ENCODE results near the gene SPAG5.
A peak's percentile ranks its signal among the peaks of the same experiment; 100 is the strongest.

SPAG5 gene

GRCh38 chr17:28598799-28599310 lies at the start of gene SPAG5:
TSS of gene SPAG5 (minus strand) at chr17:28599025. CDS start at chr17:28598946, 79 bp downstream.
- DNase-seq (ENCODE audit: low spot score), result peak; percentile 94

- no peak for DNase-seq (ENCODE audit: low spot score)
Measured at GRCh38 chr17:28646039-28646754, 47.4 kb upstream of the SPAG5 start.

GRCh38 chr17:28645576-28645939 lies 46.7 kb upstream of the SPAG5 start:
- DNase-seq (ENCODE audit: low spot score), result no peak

- DNase-seq (ENCODE audit: low spot score), result peak; percentile 97
Measured at GRCh38 chr17:28644787-28645575, 46.2 kb upstream of the SPAG5 start, which contains the start of gene BLTP2. TSS of gene BLTP2 (minus strand) at chr17:28645158. CDS start at chr17:28645056, 102 bp downstream.

DNA sequence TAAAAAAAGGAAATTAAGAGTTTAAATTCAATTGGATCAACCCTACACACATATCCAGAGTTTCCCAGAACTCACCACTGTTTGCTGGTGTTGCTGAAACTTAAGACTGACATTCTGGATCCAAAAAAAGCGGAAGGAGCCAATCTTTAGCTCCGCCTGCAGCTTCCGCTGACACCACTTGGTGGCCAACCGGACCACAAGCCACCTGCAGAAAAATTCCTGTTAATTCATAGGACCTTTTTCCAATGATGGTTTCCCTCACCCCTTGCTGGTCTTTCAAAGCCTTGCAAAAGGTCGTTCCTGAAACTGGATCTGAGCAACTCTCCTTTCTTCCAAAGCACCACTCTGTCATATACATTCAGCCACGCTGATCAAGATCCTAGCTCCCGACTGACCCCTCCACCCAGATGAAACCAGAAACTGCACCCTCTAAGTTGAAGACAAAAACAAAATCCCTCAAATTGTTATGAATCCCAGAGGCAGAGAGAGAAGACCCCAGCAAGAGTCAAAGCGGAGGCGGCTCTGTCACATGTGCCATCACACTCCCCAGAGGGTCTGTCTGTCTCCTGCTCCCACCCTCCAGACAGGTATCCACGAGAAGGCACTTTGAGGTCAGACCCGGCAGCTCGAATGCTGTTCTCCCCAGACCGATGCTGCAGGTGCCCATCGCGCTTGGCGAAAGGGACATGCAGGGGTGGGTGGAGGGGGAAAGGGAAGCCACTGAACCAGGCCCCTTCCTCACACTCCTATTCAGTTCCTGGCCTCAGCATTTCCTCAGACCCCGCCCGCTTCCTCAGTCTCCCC lies 45.4 kb upstream of the SPAG5 start:
- DNase-seq (ENCODE audit: low spot score), result peak; percentile 61

- no peak for DNase-seq (ENCODE audit: low spot score)
Measured at GRCh38 chr17:28641579-28641978, 42.8 kb upstream of the SPAG5 start.

DNA sequence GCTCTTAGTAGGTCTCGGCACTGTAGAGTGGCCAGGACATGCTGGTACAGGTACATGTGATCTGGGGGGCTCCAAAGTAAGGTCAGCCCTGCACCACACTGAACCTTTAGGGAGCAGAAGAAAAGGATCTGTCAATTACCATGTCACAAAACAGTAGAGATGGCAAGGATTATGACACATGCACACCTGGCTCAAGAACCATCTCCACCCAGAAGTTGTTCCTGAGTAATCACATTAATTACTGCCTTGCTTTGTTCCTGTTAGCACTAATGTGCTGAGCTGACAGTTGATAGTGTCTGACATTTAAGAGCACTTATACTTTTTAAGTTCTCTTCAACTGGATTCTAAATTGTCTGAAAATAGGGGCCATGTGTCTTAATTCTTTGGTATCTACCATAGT lies 36.7 kb upstream of the SPAG5 start:
- DNase-seq (ENCODE audit: low spot score), result no peak

- DNase-seq (ENCODE audit: low spot score), result no peak
Measured at GRCh38 chr17:28634206-28634865, 35.5 kb upstream of the SPAG5 start.

DNA sequence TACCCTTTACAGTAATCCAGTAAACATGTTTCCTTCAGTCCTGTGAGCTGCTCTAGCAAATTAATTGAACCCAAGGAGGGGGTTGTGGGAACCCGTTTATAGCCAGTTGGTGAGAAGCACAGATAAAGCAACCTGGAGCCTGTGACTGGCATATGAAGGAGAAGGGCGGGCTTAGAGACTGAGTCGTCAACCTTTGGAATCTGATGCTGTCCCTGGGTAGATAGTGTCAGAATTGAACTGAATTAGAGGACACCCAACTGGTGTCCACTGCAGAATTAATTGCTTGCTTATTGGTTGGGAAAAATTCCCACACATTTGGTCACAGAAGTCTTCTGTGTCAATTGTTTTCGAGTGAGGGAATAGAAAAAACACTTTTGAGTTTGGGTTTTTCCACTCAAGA lies 28.0 kb upstream of the SPAG5 start:
- DNase-seq (ENCODE audit: low spot score), result no peak

- DNase-seq (ENCODE audit: low spot score), result no peak
Measured at GRCh38 chr17:28624148-28624547, 25.3 kb upstream of the SPAG5 start.

- no peak for DNase-seq (ENCODE audit: low spot score)
Measured at GRCh38 chr17:28623696-28624095, 24.9 kb upstream of the SPAG5 start.

GRCh38 chr17:28622186-28622585 lies 23.4 kb upstream of the SPAG5 start:
- no peak for DNase-seq (ENCODE audit: low spot score)

GRCh38 chr17:28620010-28620409 lies 21.2 kb upstream of the SPAG5 start:
- no peak for DNase-seq (ENCODE audit: low spot score)

DNA sequence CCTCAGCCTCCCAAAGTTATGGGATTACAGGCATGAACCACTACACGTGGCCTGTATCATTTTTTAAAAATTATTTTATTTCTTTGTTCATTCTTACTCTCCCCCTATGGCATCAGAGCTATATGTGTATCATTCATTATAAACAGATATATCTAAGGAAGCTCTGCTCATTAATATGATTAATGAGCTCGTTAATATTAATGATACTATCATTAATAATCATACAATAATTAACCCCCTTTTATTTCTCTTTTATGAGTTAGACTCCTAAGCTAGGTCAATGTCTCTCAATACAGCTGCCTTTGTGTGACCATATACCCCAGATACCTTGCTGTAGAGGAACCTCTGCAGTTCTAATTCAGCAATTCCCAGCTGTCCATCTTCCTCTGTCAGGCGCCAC lies 19.6 kb upstream of the SPAG5 start:
- DNase-seq (ENCODE audit: low spot score), result no peak

DNA sequence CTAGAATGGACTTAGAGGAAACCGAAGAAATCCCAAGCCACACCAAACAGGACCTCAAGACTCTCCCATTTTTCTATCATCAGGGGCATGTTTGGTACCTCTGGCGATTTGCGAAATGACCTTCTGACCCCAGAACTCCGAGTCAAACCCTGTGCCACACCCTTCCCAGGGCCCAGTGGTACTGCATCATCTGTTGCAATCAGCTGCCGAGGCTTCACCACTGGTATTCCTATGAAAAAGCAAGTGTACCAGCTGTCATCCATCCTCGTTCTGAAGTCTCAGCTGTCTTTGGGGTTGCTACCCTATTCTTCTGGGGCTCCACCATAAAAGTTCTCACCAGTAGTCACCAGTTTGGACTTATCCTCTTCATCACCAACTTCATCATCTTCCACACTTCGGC lies 17.5 kb upstream of the SPAG5 start:
- no peak for DNase-seq (ENCODE audit: low spot score)

DNA sequence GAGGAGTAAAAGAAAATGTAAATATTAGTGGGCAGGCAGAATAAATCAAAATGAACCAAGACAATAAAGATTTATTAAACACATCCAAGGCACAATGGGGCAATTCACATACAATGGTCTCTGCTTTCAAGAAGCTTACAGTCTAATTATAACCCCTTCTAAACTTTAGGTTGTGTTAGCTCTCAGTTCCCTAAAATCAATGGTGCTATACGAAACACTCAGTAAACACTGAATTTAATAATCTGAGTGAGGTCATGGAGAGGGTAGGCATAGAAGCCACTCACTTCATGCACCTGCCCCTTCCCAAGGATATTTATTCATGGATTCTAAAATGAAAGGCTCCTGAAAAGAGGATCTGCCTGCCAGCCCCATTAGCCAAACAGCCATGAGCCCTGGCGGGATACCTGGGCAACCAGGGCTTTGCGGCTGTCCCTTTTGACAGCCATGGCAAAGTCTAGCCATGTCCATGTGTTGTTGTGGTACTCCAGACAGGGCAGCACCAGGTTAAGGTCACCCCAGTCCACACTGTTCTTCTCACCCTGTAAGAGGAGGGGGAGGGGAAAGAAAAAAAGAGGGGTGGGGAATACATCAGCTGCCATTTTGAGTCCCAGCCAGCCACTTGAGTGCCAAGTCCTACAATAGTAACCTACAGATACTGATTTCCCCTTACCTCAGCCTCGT lies 16.6 kb upstream of the SPAG5 start:
- DNase-seq (ENCODE audit: low spot score), result no peak

GRCh38 chr17:28613931-28614381 lies 15.1 kb upstream of the SPAG5 start, which contains the start of gene RSKR:
TSS of gene RSKR (minus strand) at chr17:28614185. CDS start at chr17:28614161, 24 bp downstream.
- DNase-seq (ENCODE audit: low spot score), result no peak

DNA sequence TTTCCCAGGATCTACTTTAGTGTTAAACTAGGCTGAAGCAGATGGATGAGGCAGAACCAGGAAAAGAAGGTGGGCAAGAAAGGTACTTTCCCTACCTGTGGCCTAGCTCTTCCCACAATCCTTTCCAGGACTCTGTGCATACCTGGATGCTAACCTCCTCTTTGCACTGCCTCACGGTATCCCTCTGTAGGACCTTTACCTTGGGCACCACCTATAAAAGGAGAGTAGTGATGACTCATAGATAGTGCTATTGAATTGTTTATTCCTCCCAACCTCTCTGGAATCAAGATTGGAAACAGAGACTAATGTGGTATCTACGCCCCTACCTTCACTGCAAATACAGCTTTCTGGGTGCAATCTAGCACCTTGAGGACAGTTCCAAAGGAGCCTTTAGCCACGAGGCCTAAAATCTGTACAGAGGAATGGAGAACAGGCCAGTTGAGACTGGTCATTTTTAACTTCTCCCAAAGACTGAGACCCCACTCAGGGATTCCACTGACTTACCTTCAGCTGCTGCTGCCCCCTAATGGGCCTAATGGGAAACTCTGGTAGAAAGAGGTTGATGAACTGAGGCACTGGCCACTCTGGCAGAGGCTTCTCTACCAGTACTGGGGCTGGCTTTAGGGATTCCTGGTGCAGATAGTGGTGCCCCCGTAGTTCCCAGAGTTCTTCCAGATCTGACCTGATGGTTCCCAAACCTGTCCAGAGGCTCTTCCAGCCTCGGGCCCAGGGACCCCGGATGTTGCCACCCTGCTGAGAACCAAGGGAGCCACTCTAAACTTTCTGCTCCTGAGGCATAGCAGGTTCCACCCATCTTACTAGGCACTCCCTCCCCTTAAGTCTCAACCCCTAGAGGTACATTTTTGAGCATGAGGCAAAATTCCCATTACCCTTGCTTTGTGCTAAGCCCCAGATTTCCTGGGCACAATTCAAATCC lies 14.4 kb upstream of the SPAG5 start:
- DNase-seq (ENCODE audit: low spot score), result peak; percentile 44

- no peak for DNase-seq (ENCODE audit: low spot score)
Measured at GRCh38 chr17:28612531-28612930, 13.7 kb upstream of the SPAG5 start.

DNA sequence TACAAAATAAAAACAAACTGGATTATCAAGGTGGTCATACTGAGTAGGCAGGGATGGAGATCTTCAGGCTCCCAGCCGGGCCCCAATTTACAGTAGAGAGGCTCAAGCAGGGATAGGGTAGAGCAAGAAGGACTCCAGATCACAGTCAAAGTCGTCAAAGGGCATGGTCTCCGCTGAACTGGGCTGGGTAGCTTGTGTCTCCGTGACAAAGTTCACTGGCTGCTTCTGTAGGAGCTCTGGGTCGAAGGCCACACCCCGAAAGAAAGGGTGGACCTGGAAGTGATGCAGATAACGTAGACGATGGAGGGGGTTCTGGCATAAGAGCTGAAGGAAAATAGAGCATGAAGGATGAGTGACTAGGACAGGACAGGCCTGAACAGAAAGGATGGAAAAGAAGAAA lies 11.6 kb upstream of the SPAG5 start:
- DNase-seq (ENCODE audit: low spot score), result no peak

Data from hematopoietic multipotent progenitor cell treated with erythropoietin and hydrocortisone succinate and interleukin-3 and kit ligand, for 15 days (in vitro differentiated cells).